Activated B cell treated with CpG ODN at 0.5 μM for 24 hours (primary cell): ENCODE results near the gene PKLR. TPM values are rescaled to one million over a fixed set of nuclear protein-coding genes. Genes with fewer than 3 reads are reported as not detected.

Source experiments
- ATAC-seq: fragments of 200-7000 bp; cut with Tn5 transposase; one replicate; pipeline ENCODE4 v1.10.0; 2021; ENCODE audit warnings: low read depth, mild to moderate bottlenecking, moderate library complexity
- CTCF ChIA-PET: fragments of 350-600 bp; sonication (Branson Sonifier 250); formaldehyde crosslinking; loops from one replicate; lab custom pipeline; 2021; ENCODE audit warnings: antibody characterized with exemption; lab: Charles Lee
- POLR2A ChIA-PET: fragments of 350-600 bp; sonication (Branson Sonifier 250); formaldehyde crosslinking; loops from one replicate; lab custom pipeline; 2021; ENCODE audit warnings: antibody characterized with exemption; lab: Charles Lee
- DNase-seq: peaks from one replicate; pipeline ENCODE4 v3.0.0; 2022
- H3K27ac Mint-ChIP-seq: one replicate; pipeline ENCODE4 v1.8.0; 2020; ENCODE audit warnings: mixed read lengths
- H3K27me3 Mint-ChIP-seq: one replicate; pipeline ENCODE4 v1.8.0; 2021; ENCODE audit warnings: mixed read lengths
- H3K36me3 Mint-ChIP-seq: one replicate; pipeline ENCODE4 v1.8.0; 2021; ENCODE audit warnings: low read depth, mixed read lengths
- H3K4me1 Mint-ChIP-seq: one replicate; pipeline ENCODE4 v1.8.0; 2021; ENCODE audit warnings: mixed read lengths
- H3K4me3 Mint-ChIP-seq: one replicate; pipeline ENCODE4 v1.8.0; 2020; ENCODE audit warnings: mild to moderate bottlenecking, mixed read lengths
- H3K9me3 Mint-ChIP-seq: one replicate; pipeline ENCODE4 v1.8.0; 2020; ENCODE audit warnings: mixed read lengths
- intact Hi-C: fragments of 100-400 bp; cut with micrococcal nuclease; formaldehyde crosslinking; loops from one replicate; pipeline ENCODE4 v1.15.1; 2024
- total RNA-seq: library from RNA; stranded (reverse); gene quantifications from 2 replicates; pipeline ENCODE4 v1.2.3, GENCODE V29; 2022
- TF ChIP-seq, protein P1 (sequence below): fragments of 200-600 bp; IDR thresholded peaks from one replicate; pipeline ENCODE4 v1.8.0; 2022; ENCODE audit warnings: antibody characterized with exemption, mild to moderate bottlenecking

PKLR gene
- total RNA-seq, 1 donor from 2014 or later: 0.18 TPM

GRCh38 chr1:155279268-155279667 lies 22.0 kb downstream of the PKLR start:
- no peak for ATAC-seq
- no peak for DNase-seq
- H3K4me1 Mint-ChIP-seq: peaks cover 22% of the 10 kb centered on the region
- ChIA-PET CTCF (no interaction called here), POLR2A (interaction anchor here (1.5 kb wide), 1 partner anchor 29 kb away, joined by 5 read pairs; the partner anchor contains the start of gene FDPS)
- no peaks in the 10 kb centered on the region for H3K9me3 Mint-ChIP-seq
- no peaks in the 10 kb centered on the region for H3K27me3 Mint-ChIP-seq
- H3K4me3 Mint-ChIP-seq: no peak overlapping the region
- H3K27ac Mint-ChIP-seq: no peak overlapping the region
- intact Hi-C loops: loop anchor here (5.0 to 10.0 kb wide), 2 partner anchors 37 to 286 kb away; partner anchors contain the start of gene ASH1L
- no peaks in the 10 kb centered on the region for H3K36me3 Mint-ChIP-seq
- TF ChIP-seq, protein P1, sequence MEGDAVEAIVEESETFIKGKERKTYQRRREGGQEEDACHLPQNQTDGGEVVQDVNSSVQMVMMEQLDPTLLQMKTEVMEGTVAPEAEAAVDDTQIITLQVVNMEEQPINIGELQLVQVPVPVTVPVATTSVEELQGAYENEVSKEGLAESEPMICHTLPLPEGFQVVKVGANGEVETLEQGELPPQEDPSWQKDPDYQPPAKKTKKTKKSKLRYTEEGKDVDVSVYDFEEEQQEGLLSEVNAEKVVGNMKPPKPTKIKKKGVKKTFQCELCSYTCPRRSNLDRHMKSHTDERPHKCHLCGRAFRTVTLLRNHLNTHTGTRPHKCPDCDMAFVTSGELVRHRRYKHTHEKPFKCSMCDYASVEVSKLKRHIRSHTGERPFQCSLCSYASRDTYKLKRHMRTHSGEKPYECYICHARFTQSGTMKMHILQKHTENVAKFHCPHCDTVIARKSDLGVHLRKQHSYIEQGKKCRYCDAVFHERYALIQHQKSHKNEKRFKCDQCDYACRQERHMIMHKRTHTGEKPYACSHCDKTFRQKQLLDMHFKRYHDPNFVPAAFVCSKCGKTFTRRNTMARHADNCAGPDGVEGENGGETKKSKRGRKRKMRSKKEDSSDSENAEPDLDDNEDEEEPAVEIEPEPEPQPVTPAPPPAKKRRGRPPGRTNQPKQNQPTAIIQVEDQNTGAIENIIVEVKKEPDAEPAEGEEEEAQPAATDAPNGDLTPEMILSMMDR: no peak

DNA sequence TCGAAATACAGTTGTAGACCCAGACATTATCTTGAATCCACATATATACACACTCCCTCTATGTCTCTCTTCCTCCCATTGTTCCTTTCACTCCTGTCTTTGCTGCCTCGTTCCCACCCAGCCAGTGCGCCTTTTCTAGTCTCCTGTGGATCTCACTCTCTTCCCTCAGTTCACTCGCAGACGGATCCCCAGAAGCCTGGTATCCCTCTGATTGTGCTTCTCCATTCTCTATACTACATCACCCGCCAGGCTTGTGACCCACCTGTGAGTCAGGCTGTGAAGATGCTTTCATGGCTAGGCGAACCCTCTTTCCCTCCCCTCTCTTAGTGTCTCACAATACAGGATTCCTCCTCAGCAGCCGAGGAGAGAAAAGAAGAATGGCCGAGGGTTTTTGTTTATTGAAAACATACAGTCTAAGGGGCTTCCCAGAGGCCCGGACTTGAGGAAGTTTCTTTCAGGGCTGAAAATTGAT lies 22.5 kb downstream of the PKLR start:
- H3K4me3 Mint-ChIP-seq: peak overlapping the region; percentile 79
- no peaks in the 10 kb centered on the region for H3K36me3 Mint-ChIP-seq
- ChIA-PET CTCF (interaction anchor here (0.8 to 1.4 kb wide), 4 partner anchors 26 to 85 kb away, joined by 3 to 6 read pairs (median 4); partner anchors contain the start of gene FDPS), POLR2A (interaction anchor here (1.0 to 1.5 kb wide), 2 partner anchors 17 to 30 kb away, joined by 4 to 5 read pairs; partner anchors contain the start of genes FDPS and SCAMP3)
- intact Hi-C loops: loop anchor here (5.0 to 10.0 kb wide), 2 partner anchors 36 to 286 kb away; partner anchors contain the start of gene ASH1L
- ATAC-seq: no peak
- peaks cover 25% of the 10 kb centered on the region for H3K4me1 Mint-ChIP-seq
- no peaks in the 10 kb centered on the region for H3K27me3 Mint-ChIP-seq
- TF ChIP-seq, protein P1: no peak
- H3K27ac Mint-ChIP-seq: peak overlapping the region; percentile 19
- H3K9me3 Mint-ChIP-seq: no peaks in the 10 kb centered on the region
- no peak for DNase-seq

DNA sequence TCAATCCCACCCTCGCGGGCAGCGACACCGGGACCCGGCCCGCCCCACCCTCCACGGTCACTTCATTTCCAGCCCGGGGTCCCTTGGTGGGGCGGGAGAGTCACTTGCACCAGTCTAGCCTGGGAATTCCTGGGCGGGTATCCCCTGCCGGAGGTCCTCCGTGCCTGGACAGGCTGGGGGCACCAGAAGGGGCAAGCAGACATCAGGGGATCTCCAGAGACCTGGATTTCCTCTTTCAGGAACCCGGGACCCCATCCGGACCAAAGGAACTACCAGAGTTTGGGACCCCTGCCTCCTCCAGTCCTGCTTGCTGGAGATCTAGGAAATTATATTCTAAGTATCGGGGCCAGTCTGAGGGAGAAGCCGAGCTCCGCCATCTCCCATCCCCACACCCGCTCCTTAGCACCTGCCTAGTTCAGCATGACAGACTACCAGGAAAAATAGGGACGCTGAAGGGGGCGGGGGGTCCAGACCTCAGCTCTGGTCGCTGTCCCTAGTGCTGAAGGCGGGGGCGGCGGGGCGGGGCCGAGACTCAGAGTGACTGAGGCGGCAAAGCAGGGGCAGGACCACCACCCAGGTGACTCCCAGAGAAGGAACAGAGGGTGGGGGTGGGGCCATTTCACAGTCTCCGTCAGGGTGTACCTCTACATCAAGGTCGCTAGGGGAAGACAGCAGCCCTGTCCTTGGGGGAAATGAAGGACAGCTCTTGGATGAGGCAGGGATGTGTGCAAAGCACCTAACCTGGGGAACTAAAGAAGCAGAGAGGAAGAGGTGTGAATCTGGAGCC lies 23.1 kb downstream of the PKLR start:
- intact Hi-C loops: loop anchor here (1.0 to 10.0 kb wide), 6 partner anchors 16 to 287 kb away; partner anchors contain the start of genes ASH1L, FDPS and SCAMP3
- ChIA-PET CTCF (interaction anchor here (0.8 to 1.4 kb wide), 4 partner anchors 27 to 84 kb away, joined by 3 to 6 read pairs (median 4); partner anchors contain the start of gene FDPS), POLR2A (interaction anchor here (0.5 to 1.5 kb wide), 3 partner anchors 16 to 43 kb away, joined by 3 to 5 read pairs (median 4); partner anchors contain the start of genes FDPS, RUSC1 and SCAMP3)
- no peaks in the 10 kb centered on the region for H3K27me3 Mint-ChIP-seq
- peaks cover 30% of the 10 kb centered on the region for H3K4me1 Mint-ChIP-seq
- peak; percentile 66 for DNase-seq
- H3K36me3 Mint-ChIP-seq: peaks cover 2% of the 10 kb centered on the region
- H3K27ac Mint-ChIP-seq: no peak overlapping the region
- H3K9me3 Mint-ChIP-seq: no peaks in the 10 kb centered on the region
- ATAC-seq: peak; percentile 16
- TF ChIP-seq, protein P1: no peak
- H3K4me3 Mint-ChIP-seq: peak overlapping the region; percentile 79

DNA sequence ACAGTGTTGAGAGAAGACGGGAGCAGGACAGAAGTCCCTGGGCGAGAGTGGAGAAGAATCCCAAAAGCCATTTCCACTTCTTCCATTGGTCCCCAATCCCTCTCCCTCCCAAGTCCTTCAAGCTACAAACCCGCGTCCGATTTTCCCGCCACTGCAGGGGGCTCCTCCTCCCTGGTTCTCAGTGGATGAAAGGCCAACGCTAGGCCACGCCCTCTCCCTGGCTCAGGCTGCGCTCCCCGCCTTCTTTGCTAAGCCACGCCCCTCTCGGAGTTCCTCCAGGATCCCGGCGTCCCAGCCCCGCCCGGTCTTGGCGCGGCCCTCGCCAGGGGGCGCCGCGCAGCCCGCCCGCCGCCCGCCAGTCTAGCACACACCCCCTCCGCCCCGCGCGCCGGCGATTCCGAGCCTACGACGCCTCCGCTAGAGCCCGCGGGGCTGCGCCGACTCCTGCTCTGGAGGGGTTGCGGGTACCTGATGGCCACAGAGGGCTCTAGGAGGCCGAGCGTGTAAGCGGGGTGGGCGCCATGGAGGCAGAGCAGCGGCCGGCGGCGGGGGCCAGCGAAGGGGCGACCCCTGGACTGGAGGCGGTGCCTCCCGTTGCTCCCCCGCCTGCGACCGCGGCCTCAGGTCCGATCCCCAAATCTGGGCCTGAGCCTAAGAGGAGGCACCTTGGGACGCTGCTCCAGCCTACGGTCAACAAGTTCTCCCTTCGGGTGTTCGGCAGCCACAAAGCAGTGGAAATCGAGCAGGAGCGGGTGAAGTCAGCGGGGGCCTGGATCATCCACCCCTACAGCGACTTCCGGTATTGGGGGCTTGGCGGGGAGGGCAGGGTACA lies 24.0 kb downstream of the PKLR start, which contains the start of gene HCN3:
Gene HCN3, plus strand, starts transcription at position 394 of the 832 bp plus-strand sequence. Its CDS starts 128 bp downstream, at position 522.
- peak; percentile 72 for ATAC-seq
- CTCF ChIA-PET: interaction anchor here (1.0 to 1.4 kb wide), 4 partner anchors 27 to 84 kb away, joined by 3 to 6 read pairs (median 4); no protein-coding TSS in a partner anchor

More for the DNA sequence above, 24.0 kb downstream of the PKLR start, which contains the start of gene HCN3:
- TF ChIP-seq, protein P1: no peak
- Mint-ChIP-seq H3K27ac (no peak within 1 kb of the TSS), H3K36me3 (peaks cover 6% of the 10 kb centered on the region), H3K4me3 (peak within 1 kb of the TSS; percentile 79), H3K9me3 (no peaks in the 10 kb centered on the region), H3K4me1 (peaks cover 36% of the 10 kb centered on the region), H3K27me3 (no peaks in the 10 kb centered on the region)
- intact Hi-C loops: loop anchor here (1.0 to 10.0 kb wide), 6 partner anchors 15 to 288 kb away; partner anchors contain the start of genes ASH1L, FDPS and SCAMP3
- peak; percentile 93 for DNase-seq
- POLR2A ChIA-PET: interaction anchor here (0.5 to 1.9 kb wide), 6 partner anchors 15 to 50 kb away, joined by 3 to 7 read pairs (median 4); partner anchors contain the start of genes FDPS, RUSC1 and SCAMP3
